BE2C (cell line): ENCODE results near the gene CDC73.
"Not testable (repeated sequence)": the region's sequence is repeated elsewhere in the genome, so short reads cannot be mapped to it uniquely, and the experiment has no call there.

Experiments
- DNase-seq: peaks from one replicate; pipeline ENCODE4 v3.0.0-alpha.2; 2020
- H3K27me3 ChIP-seq: fragments of 250-450 bp; sonication (Bioruptor Pico); 2 replicates; pipeline ENCODE4 v1.5.1; 2020; ENCODE audit warnings: mild to moderate bottlenecking
- H3K36me3 ChIP-seq: fragments of 250-450 bp; sonication (Bioruptor Pico); 2 replicates; pipeline ENCODE4 v1.5.1; 2020; ENCODE audit warnings: mild to moderate bottlenecking
- H3K4me1 ChIP-seq: fragments of 250-450 bp; sonication (Bioruptor Pico); 2 replicates; pipeline ENCODE4 v1.5.1; 2020
- H3K4me3 ChIP-seq: 2 replicates; pipeline ENCODE4 v1.5.1; 2011; ENCODE audit warnings: low read depth, low read length
- H3K9me3 ChIP-seq: fragments of 250-450 bp; sonication (Bioruptor Pico); 2 replicates; pipeline ENCODE4 v1.5.1; 2020
- TF ChIP-seq, protein P1 (sequence below): IDR thresholded peaks from 2 replicates; pipeline ENCODE4 v1.5.1; 2012; ENCODE audit warnings: mild to moderate bottlenecking, low read depth, low read length

The CDC73 gene

DNA sequence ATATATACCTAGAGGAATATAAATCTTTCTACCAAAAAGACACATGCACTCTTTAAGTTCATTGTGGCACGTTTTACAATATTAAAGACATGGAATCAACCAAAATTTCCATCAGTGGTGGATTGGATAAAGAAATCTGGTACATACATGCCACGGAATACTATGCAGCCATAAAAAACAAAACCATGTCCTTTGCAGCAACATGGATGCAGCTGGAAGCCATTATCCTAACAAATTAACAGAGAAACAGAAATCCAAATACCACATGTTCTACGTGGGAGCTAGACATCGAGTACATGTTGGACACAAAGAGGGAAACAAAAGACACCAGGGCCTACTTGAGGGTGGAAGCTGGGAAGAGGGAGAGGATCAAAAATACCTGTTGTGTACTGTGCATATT is 97.6 kb downstream of the CDC73 start:
- no peaks in the 10 kb centered on the region for H3K27me3 ChIP-seq
- peaks cover 14% of the 10 kb centered on the region for H3K36me3 ChIP-seq

DNA sequence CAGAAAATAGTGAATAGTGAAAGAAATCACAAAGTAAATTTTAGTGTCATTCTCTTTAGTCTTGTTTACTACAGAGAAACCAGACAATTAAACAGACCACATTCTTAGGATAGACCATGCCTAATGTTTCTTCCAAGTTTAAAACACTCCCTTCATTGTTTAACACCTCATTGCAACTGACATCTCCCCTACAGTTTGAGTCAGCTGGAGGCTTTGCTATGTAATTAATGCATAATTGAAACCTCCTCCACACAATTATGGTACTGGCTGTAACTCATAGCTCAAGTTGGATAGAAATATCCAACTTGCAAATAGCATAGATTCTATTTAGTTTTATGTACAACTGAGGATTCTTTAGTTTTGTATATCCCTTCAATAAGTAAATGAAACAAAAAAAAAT is 99.8 kb downstream of the CDC73 start:
- Histone ChIP-seq H3K9me3 (no peaks in the 10 kb centered on the region), H3K4me1 (no peaks in the 10 kb centered on the region), H3K36me3 (peaks cover 10% of the 10 kb centered on the region), H3K27me3 (no peaks in the 10 kb centered on the region), H3K4me3 (no peak overlapping the region)
- no peak for DNase-seq
- TF ChIP-seq, protein P1, sequence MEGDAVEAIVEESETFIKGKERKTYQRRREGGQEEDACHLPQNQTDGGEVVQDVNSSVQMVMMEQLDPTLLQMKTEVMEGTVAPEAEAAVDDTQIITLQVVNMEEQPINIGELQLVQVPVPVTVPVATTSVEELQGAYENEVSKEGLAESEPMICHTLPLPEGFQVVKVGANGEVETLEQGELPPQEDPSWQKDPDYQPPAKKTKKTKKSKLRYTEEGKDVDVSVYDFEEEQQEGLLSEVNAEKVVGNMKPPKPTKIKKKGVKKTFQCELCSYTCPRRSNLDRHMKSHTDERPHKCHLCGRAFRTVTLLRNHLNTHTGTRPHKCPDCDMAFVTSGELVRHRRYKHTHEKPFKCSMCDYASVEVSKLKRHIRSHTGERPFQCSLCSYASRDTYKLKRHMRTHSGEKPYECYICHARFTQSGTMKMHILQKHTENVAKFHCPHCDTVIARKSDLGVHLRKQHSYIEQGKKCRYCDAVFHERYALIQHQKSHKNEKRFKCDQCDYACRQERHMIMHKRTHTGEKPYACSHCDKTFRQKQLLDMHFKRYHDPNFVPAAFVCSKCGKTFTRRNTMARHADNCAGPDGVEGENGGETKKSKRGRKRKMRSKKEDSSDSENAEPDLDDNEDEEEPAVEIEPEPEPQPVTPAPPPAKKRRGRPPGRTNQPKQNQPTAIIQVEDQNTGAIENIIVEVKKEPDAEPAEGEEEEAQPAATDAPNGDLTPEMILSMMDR: no peak

More for the DNA sequence above, 97.6 kb downstream of the CDC73 start:
- H3K9me3 ChIP-seq: no peaks in the 10 kb centered on the region
- DNase-seq: no peak
- no peak overlapping the region for H3K4me3 ChIP-seq
- TF ChIP-seq, protein P1: no peak
- no peaks in the 10 kb centered on the region for H3K4me1 ChIP-seq

DNA sequence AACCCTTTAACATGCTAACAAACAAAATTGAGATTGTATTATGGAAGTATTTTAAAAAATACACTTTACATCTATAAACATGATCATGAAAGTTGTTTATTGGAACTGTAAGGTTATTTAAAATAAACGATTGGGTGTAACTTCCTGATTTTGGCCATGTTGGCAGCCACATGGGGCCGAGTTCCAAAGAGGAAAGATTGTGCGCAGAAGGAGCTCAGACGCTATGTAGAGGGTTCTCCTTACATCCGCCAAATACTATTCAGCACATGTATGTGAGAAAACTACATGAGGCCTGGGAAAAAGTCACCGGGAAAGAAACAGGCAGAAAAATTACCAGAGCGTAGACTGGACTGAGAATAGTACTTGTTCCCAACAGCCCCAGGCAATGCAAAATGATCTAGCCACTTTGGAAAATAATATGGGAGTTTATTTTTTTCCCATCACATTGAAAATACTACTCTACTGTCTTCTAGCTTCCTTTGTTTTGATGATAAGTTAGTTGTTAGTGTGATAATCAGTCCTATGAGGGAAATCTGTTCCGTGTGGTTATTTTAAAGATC is 100.3 kb downstream of the CDC73 start:
- H3K36me3 ChIP-seq: peaks cover 10% of the 10 kb centered on the region
- DNase-seq: no peak
- H3K9me3 ChIP-seq: no peaks in the 10 kb centered on the region
- TF ChIP-seq, protein P1: no peak
- H3K27me3 ChIP-seq: no peaks in the 10 kb centered on the region
- H3K4me1 ChIP-seq: no peaks in the 10 kb centered on the region
- no peak overlapping the region for H3K4me3 ChIP-seq

DNA sequence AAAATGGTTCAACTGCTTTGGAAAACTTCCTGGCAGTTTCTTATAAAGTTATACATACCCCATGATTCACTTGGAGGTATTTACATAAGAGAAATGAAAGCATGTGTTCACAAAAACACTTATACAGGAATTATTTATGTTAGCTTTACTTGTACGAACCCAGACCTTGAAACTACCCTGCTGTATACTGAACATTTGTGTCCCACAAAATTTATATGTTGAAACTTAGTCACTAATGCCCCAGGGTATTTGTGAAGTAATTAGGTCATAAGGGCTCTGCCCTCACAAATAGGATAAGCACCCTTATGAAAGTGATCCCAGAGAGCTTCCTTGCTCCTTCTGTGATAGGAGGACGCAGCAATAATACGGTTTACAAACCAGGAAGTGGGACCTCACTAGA is 107.3 kb downstream of the CDC73 start:
- no peak for DNase-seq
- no peaks in the 10 kb centered on the region for H3K27me3 ChIP-seq
- TF ChIP-seq, protein P1: no peak

DNA sequence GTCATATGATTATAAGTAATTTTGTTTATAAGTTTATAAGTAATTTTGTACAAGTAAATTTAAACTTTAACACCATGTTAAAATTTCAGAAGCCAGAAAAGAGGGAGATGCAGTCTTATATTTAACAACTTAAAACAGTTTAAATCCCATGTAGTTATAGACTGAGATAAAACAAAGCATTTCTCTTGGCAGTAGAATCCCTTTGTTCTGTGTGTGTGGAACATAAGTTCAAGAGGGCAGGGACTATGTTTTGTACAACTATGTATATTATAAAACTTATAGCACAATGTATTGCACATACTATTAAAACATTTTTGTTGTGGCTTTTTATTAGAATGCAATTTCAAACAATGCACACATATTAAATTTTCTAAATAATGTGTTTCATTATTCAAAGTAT is 109.3 kb downstream of the CDC73 start:
- not testable (repeated sequence) for H3K36me3 ChIP-seq, DNase-seq, H3K9me3 ChIP-seq, H3K4me1 ChIP-seq, H3K4me3 ChIP-seq, H3K27me3 ChIP-seq

More for the DNA sequence above, 107.3 kb downstream of the CDC73 start:
- H3K4me1 ChIP-seq: no peaks in the 10 kb centered on the region
- H3K9me3 ChIP-seq: no peaks in the 10 kb centered on the region; the same call in 1 of the 2 replicates
- no peak overlapping the region for H3K4me3 ChIP-seq
- H3K36me3 ChIP-seq: peaks cover 5% of the 10 kb centered on the region; the same call in 1 of the 2 replicates

DNA sequence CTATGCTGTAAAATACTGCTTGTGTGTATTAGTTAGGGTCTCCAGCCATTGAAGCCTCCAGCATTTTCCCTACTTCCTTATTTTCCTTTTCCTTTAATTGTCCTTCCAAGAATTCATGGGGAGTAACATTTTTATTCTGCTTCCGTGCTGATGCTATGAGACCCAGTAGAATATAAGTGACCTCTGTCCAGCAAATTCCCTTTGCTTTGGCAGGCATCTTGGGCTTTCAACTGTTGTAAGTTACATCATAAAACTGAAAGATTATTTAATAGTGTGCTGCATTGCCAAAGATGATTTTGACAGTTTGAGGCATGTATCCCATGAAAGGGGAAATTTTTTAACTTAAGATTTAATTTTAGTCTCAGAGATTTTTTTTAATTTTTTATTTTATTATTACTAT is 112.7 kb downstream of the CDC73 start:
- Histone ChIP-seq H3K4me3 (no peak overlapping the region), H3K4me1 (no peaks in the 10 kb centered on the region), H3K9me3 (no peaks in the 10 kb centered on the region), H3K36me3 (peaks cover 3% of the 10 kb centered on the region; the same call in 1 of the 2 replicates), H3K27me3 (no peaks in the 10 kb centered on the region)
- TF ChIP-seq, protein P1: no peak
- no peak for DNase-seq
